ENCODE results near the gene INPP5A. TPM values are rescaled to one million over a fixed set of nuclear protein-coding genes. Genes with fewer than 3 reads are reported as not detected.

INPP5A gene
- total and polyA plus RNA-seq, 7 donors, result 17.6 to 132 (median 100) TPM

GRCh38 chr10:132520177-132520811, 17.3 kb upstream of the INPP5A start:
- no peak overlapping the region for H3K4me3 ChIP-seq
- H3K27ac ChIP-seq, result peak overlapping the region; percentile 80 to 94 (median 90)
- H3K36me3 ChIP-seq, result no peaks in the 10 kb centered on the region
- intact Hi-C loops (cut with DNase I), result loop anchor here (2.0 kb wide), 1 partner anchor 17 kb away; the partner anchor contains the start of gene INPP5A
- no peaks in the 10 kb centered on the region for H3K9me3 ChIP-seq
- DNase-seq, result peak; percentile 90
- peaks cover 0 to 62% (median 59%) of the 10 kb centered on the region in 4 donors for H3K4me1 ChIP-seq
- TF ChIP-seq POLR2AphosphoS5 (IDR thresholded peaks at IDR 0.05), result peak; percentile 46 to 67 (median 64)
- no peak for TF ChIP-seq POLR2A (IDR thresholded peaks at IDR 0.05)
- peak in 1 of 4 donors; percentile 16 for TF ChIP-seq EP300 (IDR thresholded peaks at IDR 0.05)
- no peak for TF ChIP-seq CTCF (IDR thresholded peaks at IDR 0.05)
- 74 to 76% methylated on average over 17 of the region's 17 CpGs for WGBS, 2 donors
- H3K27me3 ChIP-seq, result no peaks in the 10 kb centered on the region

GRCh38 chr10:132521041-132521465, 16.5 kb upstream of the INPP5A start:
- intact Hi-C loops (cut with DNase I), result loop anchor here (2.0 kb wide), 1 partner anchor 16 kb away; the partner anchor contains the start of gene INPP5A
- DNase-seq, result peak; percentile 66
- no peak overlapping the region for H3K4me3 ChIP-seq

DNA sequence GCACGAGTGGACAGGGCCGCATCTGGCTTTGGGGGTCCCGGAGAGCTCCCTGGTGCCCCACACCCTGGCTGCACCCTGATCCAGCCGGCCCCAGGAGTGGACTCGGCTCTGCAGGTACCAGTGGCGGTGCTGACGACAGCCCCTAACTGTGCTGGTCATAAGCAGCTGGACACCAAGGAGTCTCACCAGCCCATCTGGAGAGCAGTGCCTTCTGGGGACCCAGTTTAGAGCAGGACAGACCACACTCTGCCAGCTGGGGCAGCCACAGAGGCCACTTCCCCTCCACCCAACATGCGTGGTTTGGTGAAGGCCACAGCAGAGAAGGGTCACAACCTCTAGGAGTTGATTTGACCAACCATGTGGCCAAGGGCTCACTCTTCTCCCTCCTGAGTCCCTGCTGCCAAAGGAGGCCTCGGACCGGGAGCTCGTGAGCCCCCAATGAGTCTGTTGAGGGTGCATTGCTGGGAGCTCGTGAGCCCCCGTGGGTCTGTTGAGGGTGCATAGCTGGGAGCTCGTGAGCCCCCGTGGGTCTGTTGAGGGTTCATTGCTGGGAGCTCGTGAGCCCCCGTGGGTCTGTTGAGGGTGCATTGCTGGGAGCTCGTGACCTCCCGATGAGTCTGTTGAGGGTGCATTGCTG, 16.0 kb upstream of the INPP5A start:
- TF ChIP-seq EP300 (IDR thresholded peaks at IDR 0.05) (no peak), CTCF (IDR thresholded peaks at IDR 0.05) (no peak), POLR2A (IDR thresholded peaks at IDR 0.05) (no peak), POLR2AphosphoS5 (IDR thresholded peaks at IDR 0.05) (no peak)
- Histone ChIP-seq H3K4me1 (peaks cover 0 to 51% (median 48%) of the 10 kb centered on the region in 4 donors), H3K36me3 (no peaks in the 10 kb centered on the region), H3K27me3 (no peaks in the 10 kb centered on the region), H3K9me3 (no peaks in the 10 kb centered on the region), H3K4me3 (no peak overlapping the region), H3K27ac (peak overlapping the region; percentile 80 to 94 (median 90))
- DNase-seq, result peak; percentile 65
- intact Hi-C loops (cut with DNase I), result loop anchor here (2.0 kb wide), 1 partner anchor 15 kb away; the partner anchor contains the start of gene INPP5A
- WGBS, 2 donors, result 93% methylated on average over 19 of the region's 19 CpGs

More at GRCh38 chr10:132521041-132521465, 16.5 kb upstream of the INPP5A start:
- H3K27me3 ChIP-seq, result no peaks in the 10 kb centered on the region
- no peaks in the 10 kb centered on the region for H3K36me3 ChIP-seq
- WGBS, 2 donors, result 87 to 90% methylated on average over 14 of the region's 14 CpGs
- no peak for TF ChIP-seq CTCF (IDR thresholded peaks at IDR 0.05)
- H3K9me3 ChIP-seq, result no peaks in the 10 kb centered on the region
- H3K4me1 ChIP-seq, result peaks cover 0 to 56% (median 54%) of the 10 kb centered on the region in 4 donors
- H3K27ac ChIP-seq, result peak overlapping the region; percentile 80 to 94 (median 90)

DNA sequence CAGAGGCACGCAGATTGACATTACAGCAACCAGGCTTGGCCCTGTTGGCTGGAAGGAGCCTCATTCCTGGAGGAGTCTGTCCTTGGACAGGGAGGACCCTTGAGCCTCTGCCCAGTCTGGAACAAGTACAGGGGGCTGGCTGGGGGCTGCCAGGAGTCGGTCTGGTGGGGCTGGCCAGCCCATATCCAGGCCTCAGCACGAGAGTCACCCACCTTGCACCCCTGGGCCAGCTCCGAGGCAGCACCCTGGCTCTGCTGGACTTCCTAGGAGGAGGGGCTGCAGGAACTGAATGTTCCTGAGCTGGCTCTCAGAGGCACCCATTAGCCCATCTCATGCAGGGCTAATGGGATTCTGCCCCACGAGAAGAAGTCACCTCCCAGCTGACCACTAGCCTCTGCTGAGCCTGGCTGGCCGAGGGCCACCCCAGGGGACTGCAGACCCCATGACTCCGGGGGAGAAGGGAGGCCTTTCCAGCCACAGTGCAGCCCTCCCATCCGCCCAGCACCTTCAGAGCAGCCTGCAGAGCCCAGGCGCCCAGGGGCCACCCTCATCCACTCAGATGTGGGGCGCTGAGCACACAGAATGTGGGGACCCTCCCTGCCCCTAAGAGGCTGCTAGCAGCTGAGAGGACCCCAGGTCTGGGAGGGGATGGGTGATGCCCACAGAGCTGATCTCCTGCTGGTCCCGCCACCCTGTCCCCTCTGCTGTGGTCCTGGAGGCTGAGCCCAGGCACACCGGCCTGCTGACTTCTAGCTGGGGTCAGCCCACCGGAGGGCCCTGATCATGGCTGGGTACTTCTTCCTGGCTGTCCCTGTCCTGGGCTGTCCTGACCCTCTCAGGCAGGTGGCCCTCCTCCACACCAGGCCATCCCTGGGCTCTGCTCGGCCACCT, 14.8 kb upstream of the INPP5A start:
- WGBS, 2 donors, result 87 to 88% methylated on average over 14 of the region's 14 CpGs
- no peaks in the 10 kb centered on the region for H3K9me3 ChIP-seq
- peaks cover 0 to 45% (median 40%) of the 10 kb centered on the region in 4 donors for H3K4me1 ChIP-seq
- no peaks in the 10 kb centered on the region for H3K27me3 ChIP-seq
- peak overlapping the region in 1 of 4 donors; percentile 27 for H3K27ac ChIP-seq
- no peaks in the 10 kb centered on the region for H3K36me3 ChIP-seq
- TF ChIP-seq CTCF (IDR thresholded peaks at IDR 0.05) (no peak), POLR2A (IDR thresholded peaks at IDR 0.05) (no peak), POLR2AphosphoS5 (IDR thresholded peaks at IDR 0.05) (no peak)
- no peak overlapping the region for H3K4me3 ChIP-seq
- DNase-seq, result peak; percentile 66
- intact Hi-C loops (cut with DNase I), result no loop called here

All from sigmoid colon (tissue), 7 donors.